Measurements from ENCODE around the gene CCSER1.

Gene CCSER1

DNA sequence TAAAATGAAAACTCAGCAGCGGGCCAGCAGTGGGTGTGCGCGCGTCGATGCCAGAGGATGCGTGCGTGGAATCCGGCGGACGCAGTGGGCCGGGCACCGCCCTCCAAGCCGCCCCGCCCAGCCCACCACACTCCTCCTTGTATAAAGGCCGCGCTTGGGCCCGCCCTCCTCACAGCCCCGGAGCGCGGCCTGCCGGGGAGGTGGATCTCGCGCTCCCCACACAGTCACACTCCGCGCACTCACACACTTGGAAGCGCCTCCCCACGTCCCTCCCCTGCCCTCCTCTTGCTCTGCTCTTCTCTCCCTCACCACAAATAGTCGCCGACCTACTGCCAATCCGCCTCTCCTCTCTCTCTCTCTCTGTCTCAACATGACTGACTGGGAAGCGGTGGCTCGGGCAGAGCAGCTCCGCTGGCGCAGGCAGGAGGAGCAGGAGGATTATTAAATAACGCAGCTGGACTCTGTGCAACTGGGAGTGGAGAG is at the start of gene CCSER1:
Gene CCSER1 (plus strand): TSS at position 172 of the 483 bp plus-strand sequence.
- peak; percentile 90 for DNase-seq (ENCODE audit: low spot score)

GRCh38 chr4:90078440-90078839 is 48.8 kb upstream of the CCSER1 start:
- no peak for DNase-seq (ENCODE audit: low spot score)

GRCh38 chr4:90080116-90080515 is 47.1 kb upstream of the CCSER1 start:
- DNase-seq (ENCODE audit: low spot score): no peak

DNA sequence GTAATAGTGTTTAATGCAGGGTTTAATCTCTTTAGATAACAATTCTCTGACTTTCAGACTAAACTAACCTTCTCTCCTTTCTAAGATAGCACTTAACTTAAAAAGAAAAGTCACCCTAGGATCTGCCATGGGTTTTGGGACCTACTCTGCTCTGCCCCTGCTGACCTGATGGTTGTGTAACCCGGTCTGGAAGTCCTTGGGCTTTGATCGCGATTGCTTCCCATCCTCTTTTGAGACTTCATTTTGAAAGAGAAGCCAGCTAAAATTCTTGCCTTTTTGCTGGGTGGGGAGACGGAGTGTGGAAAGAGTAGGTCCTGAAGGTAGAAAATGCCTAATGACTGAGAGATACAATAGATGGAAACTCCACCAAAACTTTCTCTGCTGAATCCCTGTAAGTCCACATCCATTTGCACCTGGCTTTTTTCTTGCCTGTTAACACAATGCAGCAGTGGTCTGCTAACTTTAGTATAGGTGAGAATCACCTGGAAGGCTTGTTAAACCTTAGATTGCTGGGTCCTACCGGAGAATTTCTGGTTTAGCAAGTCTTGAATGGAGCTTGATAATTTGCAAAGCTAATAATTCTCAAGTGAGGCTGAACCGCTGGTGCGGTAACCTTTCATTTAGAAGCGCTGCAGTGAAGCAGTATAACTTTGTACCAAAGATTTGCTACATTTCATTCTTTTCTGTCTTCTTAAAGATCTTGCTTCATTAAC is 45.6 kb upstream of the CCSER1 start:
- no peak for DNase-seq (ENCODE audit: low spot score)

GRCh38 chr4:90082449-90082848 is 44.7 kb upstream of the CCSER1 start:
- no peak for DNase-seq (ENCODE audit: low spot score)

GRCh38 chr4:90084277-90084966 is 42.8 kb upstream of the CCSER1 start:
- DNase-seq (ENCODE audit: low spot score): no peak

DNA sequence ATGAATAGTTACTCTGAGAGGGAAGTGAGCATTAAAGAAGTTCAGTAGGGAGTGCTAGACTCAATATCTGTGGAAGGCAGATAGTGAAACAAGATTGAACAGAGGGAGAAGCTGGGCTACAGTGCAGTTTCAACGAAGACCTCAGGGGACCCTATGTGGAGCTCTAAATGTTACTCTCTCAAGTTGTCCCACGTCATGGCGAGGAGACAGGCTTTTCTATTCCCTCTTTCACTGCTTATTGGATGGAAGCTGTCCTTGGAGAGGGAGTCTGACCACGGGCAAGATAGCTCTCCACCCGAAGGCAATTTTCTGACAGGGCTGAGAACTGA is 42.3 kb upstream of the CCSER1 start:
- DNase-seq (ENCODE audit: low spot score): no peak

GRCh38 chr4:90093526-90093925 is 33.7 kb upstream of the CCSER1 start:
- DNase-seq (ENCODE audit: low spot score): no peak

DNA sequence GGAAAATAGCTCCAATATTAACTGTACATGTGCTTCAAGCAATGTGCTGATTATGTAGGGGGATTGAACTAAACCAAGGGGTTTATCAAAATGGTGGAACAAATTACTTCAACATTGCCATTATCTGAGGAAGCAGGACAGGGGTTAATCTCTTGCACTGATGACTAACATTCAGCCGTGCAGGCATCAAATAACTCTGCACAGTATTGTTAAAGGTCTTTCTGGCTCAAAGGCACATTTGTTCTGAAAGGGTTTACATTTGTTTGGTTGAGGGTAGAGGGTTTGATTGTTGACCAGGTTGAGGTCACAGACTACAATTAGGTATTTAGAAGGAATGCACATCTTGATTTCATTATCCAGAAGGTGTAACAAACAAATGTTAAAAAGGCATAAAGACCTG is 32.2 kb upstream of the CCSER1 start:
- no peak for DNase-seq (ENCODE audit: low spot score)

DNA sequence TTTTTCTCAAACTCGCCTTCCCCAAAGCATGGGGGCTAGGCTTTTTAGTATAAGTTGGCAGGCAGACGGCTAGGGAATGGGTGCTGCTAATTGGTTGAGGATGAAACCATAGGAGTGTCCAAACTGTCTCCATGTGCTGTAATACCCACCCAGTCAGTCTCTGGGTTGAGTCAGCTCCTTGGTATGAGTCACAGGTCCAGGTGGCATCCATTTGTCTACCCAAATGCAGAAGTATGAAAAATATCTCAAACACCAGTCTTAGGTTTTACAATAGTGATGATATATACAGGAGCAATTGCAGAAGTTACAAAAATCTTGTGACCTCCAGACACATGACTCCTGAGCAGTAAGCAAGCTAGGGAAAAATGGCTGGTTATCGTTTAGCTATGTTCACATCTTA is 27.4 kb upstream of the CCSER1 start:
- no peak for DNase-seq (ENCODE audit: low spot score)

GRCh38 chr4:90103991-90104390 is 23.2 kb upstream of the CCSER1 start:
- DNase-seq (ENCODE audit: low spot score): no peak

- DNase-seq (ENCODE audit: low spot score): no peak
Observed at GRCh38 chr4:90105274-90105673, 21.9 kb upstream of the CCSER1 start.

DNA sequence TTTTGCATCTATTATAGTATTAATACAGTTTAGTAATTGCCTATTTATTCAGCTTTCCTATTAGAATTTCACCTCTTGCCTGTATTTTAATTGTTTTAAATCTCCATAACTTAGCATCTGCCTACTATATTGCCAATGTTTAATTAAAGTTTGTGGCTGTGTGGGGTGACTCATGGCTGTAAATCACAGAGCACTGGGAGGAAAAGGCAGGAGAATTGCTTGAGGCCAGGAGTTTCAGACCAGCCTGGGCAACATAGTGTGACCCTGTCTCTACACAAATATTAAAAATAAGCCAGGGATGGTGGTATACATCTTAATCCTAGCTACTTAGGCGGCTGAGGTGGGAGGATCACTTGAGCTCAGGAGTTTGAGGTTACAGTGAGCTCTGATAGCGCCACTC is 14.5 kb upstream of the CCSER1 start:
- DNase-seq (ENCODE audit: low spot score): no peak

GRCh38 chr4:90113881-90114457 is 13.2 kb upstream of the CCSER1 start:
- DNase-seq (ENCODE audit: low spot score): no peak

GRCh38 chr4:90118527-90119195 is 8.5 kb upstream of the CCSER1 start:
- no peak for DNase-seq (ENCODE audit: low spot score)

DNA sequence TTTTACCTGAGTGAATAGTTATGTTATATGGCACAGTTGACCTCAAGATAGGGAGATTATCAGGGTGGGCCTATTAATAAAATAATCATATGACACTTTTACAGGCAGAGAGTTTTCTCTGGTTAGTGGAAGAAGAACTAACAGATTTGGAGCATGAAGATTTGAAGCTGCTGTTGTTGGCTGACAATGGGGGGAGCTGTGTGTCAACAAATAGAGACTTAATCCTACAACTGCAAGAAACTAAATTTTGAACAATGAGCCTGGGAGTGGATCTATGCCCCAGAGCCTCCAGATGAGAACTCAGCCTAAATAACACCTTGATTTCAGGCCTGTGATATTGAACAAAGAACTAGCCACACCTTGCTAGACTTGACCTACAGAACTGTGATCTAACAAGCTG is 7.2 kb upstream of the CCSER1 start:
- DNase-seq (ENCODE audit: low spot score): peak; percentile 32

- no peak for DNase-seq (ENCODE audit: low spot score)
Observed at GRCh38 chr4:90120815-90121214, 6.4 kb upstream of the CCSER1 start.

DNA sequence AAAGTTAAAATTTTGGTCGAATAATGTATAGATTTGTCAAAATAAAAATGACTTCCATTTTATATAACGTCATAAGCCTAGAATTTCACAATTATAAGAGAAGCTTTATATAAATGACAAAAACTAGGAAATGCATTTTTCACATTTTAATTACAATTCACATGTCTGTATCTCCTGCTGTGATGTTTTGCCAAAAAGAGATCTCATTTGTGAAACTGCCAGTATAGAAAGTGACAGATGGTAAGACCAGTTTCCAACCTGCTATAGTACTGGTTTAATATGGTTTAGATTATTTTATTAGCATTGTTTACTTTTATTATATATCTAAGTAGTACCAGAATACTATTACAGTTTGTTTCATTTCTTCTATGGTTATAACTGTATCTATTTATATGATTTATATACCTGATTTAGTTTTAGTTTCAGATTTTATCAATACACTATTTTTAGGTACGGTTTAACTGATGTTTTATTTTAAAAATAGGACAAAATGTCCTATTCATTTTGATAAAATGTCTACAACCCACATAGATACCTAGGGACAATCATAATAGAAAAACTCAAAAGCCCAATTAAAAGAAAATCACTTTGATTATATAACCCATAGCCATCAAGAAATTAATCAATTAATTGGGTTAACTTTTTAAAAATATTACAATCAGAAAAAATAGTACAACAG is 5.4 kb upstream of the CCSER1 start:
- peak; percentile 42 for DNase-seq (ENCODE audit: low spot score)

- no peak for DNase-seq (ENCODE audit: low spot score)
Observed at GRCh38 chr4:90122355-90122748, 4.8 kb upstream of the CCSER1 start.

DNA sequence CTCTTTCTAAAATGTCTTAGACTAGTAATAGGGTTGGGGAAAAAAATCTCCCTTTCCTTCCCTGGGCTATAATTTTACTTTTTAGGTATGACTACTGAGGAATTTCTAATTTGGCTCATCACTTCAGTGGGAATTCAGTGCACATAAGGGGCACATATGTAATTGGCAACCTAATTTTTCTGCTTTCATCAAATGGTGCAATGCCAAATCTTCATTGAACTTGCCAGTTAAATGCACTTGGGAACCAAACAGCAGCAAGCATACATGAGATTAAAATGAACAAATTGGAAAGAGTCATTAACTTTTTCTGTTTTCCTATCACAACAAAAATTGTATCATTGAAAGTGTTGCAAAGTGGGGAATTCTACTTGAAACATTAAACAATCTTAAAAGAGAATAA is 2.9 kb upstream of the CCSER1 start:
- DNase-seq (ENCODE audit: low spot score): no peak

DNA sequence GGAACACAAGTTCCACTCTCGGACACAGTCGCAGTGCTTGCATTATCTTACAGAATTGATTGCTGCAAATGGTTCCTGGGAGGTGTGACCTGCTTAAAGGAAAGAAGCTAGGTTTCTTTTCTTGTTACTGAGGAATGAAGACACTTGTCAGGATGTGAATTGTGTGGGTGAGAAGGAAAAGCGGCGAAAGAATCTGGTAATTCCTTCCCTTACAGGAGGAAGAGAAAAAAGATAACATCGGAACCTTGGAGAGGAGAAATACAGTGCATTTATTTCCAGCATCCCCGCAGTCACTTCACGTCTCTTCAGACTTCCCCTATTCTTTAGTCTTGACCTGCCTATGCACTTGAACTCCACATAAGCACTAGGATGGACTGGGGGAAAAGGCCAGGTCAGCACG is 389 bp upstream of the CCSER1 start:
- no peak for DNase-seq (ENCODE audit: low spot score)

DNA sequence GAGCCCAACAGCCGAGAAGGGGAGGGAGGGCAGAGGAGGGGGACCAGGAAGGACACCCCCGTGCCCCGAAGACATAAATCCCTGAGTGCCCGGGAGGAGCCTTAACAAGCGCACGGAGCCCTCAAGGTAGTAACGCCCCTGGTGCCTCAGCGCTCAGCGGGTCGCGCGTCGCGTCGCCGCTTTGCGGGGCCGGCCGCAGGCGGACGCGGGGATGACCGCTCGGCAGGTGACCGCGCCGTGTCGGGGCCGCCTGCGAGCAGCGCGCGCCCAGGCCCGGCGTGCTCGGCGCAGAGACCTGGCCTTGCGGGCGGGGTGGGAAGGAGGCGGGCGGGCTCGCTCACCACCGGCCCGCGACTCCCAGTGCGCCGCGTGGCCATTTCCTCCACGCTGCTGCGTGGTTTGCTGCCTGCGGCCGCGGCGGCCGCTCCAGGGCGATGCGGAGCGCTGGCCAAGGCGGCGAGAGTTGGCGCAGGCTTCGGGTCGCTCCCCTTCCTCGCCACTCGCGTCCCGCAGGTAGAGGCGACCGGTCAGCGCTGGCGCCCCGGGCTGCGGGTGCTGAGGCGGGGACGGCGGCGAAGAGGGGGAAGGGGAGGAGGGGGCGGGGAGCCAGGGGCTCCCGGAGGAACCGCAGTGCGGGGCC is 632 bp downstream of the CCSER1 start:
- DNase-seq (ENCODE audit: low spot score): peak; percentile 49
